Tibial nerve (tissue), 3 donors: ENCODE results near the gene RPS6KA2.

Source experiments
- EP300 ChIP-seq, 2 donors: sonication (generic); formaldehyde crosslinking; IDR thresholded peaks; one replicate each; pipeline ENCODE4 v1.6.1; 2017; ENCODE audit warnings: antibody characterized with exemption in 2 of 2, mild to moderate bottlenecking in 1 of 2
- POLR2A ChIP-seq, 2 donors: fragments of 450-650 bp; IDR thresholded peaks; one replicate each; pipeline ENCODE4 v1.6.1; 2017; ENCODE audit warnings: antibody characterized with exemption in 2 of 2, mild to moderate bottlenecking in 2 of 2, moderate library complexity in 2 of 2

DNA sequence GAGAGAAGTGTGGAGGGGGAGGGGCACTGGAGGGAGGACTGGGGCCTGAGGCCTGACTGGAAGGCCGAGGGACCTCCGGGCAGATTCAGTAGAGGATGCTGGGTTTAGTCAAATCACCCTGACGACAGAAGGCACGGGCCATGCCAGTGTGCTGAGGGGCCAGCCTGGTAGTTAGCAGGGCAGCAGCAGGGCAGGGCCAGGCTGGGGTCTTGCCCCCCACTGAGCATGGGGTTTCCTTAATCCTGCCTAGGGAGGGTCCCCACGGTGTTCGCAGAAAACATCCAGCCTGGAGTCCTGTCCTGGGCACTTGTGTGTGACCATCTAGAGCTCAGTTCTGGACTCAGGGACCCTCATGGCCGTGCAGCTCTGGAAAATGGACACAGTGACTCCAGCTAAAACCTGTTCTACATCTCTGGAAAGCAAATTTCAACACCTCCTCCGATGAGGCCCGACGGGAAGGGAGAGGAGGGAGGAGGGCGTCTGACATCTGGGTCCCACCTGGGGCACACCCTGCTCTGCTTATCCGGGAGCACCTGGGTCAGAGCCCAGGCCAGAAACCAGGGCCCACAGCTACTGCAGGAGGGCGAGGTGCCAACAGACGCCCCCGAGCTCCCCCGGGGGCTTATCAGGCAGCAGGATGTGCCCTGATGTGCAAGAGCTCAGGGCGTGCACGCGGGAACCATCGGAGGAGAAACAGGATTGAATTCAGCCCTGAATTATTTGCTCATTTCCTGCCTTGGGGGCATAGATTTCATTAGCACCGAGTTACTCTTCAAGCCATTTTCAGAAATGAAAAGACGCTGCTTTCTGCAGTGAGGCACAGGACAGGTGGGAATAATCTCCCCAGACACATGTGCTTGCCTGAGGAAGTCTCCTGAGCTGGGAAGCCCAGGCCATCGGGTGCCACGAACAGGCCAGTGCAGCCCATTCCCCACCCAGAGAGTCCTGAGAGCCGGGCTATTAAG, 166.3 kb downstream of the RPS6KA2 start:
- TF ChIP-seq EP300 (IDR thresholded peaks at IDR 0.05) (no peak), POLR2A (IDR thresholded peaks at IDR 0.05) (no peak)
